ENCODE data around the gene NYNRIN. TPM values are rescaled to one million over a fixed set of nuclear protein-coding genes. Genes with fewer than 3 reads are reported as not detected.

NYNRIN gene
- total RNA-seq, 4 donors from 2014 or later: 18.5 to 43.6 (median 29.8) TPM

DNA sequence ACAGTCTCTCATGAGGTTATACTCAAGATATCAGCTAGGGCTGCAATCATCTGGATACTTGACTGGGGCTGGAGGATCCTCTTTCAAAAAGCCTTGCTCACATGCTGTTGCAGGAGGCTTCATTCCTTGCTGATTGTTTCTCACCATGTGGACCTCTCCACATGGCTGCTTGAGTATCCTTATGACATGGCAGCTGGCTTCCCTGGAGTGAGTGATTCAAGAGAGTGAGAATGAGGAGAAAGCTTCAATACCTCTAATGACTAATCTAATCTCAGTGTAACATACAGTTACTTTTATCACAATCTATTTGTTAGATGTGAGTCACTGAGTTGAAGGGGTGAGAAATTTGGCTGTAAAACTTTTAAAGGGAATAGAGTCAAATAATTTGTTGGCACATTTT, 58.2 kb downstream of the NYNRIN start:
- peaks cover 4% of the 10 kb centered on the region for H3K9me3 ChIP-seq
- no peaks in the 10 kb centered on the region for H3K27me3 ChIP-seq
- no peaks in the 10 kb centered on the region for H3K4me1 ChIP-seq
- no peak for TF ChIP-seq POLR2A (IDR thresholded peaks at IDR 0.05)
- no peak for TF ChIP-seq EP300 (IDR thresholded peaks at IDR 0.05)
- no peaks in the 10 kb centered on the region for H3K36me3 ChIP-seq
- H3K4me3 ChIP-seq: no peak overlapping the region
- no peak for DNase-seq (ENCODE audit: low spot score in 2 of 2)
- H3K27ac ChIP-seq: no peak overlapping the region

DNA sequence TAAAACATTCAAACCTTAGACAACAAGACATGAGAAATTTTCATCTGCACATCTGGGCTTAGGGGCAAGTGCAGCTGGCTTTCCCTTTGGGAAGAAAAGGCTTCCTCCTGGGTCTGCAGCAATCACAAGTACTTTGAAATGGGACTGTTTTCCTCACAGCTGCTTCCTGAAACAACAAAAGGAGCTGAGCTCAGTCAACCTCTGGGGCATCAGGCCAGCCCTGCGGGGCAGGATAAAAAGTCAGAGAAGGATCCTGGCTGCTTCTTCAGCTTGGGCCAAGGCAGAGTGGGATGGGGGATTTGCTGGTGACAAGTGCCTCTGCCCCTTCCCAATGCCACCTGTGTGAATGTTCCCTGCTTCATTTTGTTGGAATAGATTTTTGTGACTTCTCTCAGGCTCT, 59.9 kb downstream of the NYNRIN start:
- H3K4me3 ChIP-seq: no peak overlapping the region
- no peak overlapping the region for H3K27ac ChIP-seq
- H3K4me1 ChIP-seq: no peaks in the 10 kb centered on the region
- DNase-seq (ENCODE audit: low spot score in 2 of 2): no peak
- TF ChIP-seq CTCF (IDR thresholded peaks at IDR 0.05): no peak
- no peak for TF ChIP-seq POLR2A (IDR thresholded peaks at IDR 0.05)
- no peak for TF ChIP-seq POLR2AphosphoS5 (IDR thresholded peaks at IDR 0.05)
- TF ChIP-seq EP300 (IDR thresholded peaks at IDR 0.05): no peak
- H3K9me3 ChIP-seq: peaks cover 4% of the 10 kb centered on the region
- WGBS: 80% methylated on average over 1 of the region's 1 CpG
- H3K27me3 ChIP-seq: no peaks in the 10 kb centered on the region
- no peaks in the 10 kb centered on the region for H3K36me3 ChIP-seq

- Histone ChIP-seq H3K4me1 (no peaks in the 10 kb centered on the region), H3K4me3 (no peak overlapping the region), H3K27ac (no peak overlapping the region), H3K27me3 (no peaks in the 10 kb centered on the region), H3K9me3 (peaks cover 4% of the 10 kb centered on the region), H3K36me3 (no peaks in the 10 kb centered on the region)
- 81% methylated on average over 3 of the region's 3 CpGs for WGBS
- TF ChIP-seq POLR2A (IDR thresholded peaks at IDR 0.05): no peak
- TF ChIP-seq POLR2AphosphoS5 (IDR thresholded peaks at IDR 0.05): no peak
- no peak for TF ChIP-seq CTCF (IDR thresholded peaks at IDR 0.05)
- no peak for TF ChIP-seq EP300 (IDR thresholded peaks at IDR 0.05)
- no peak for DNase-seq (ENCODE audit: low spot score in 2 of 2)
Measured at GRCh38 chr14:24459331-24459730, 60.5 kb downstream of the NYNRIN start.

GRCh38 chr14:24461336-24461735, 62.5 kb downstream of the NYNRIN start:
- Histone ChIP-seq H3K27ac (no peak overlapping the region), H3K27me3 (no peaks in the 10 kb centered on the region), H3K4me1 (no peaks in the 10 kb centered on the region), H3K36me3 (no peaks in the 10 kb centered on the region), H3K4me3 (no peak overlapping the region), H3K9me3 (no peaks in the 10 kb centered on the region)
- DNase-seq (ENCODE audit: low spot score in 2 of 2): no peak
- TF ChIP-seq CTCF (IDR thresholded peaks at IDR 0.05) (no peak), POLR2AphosphoS5 (IDR thresholded peaks at IDR 0.05) (no peak)

GRCh38 chr14:24463017-24463883, 64.4 kb downstream of the NYNRIN start:
- no peaks in the 10 kb centered on the region for H3K9me3 ChIP-seq
- TF ChIP-seq POLR2A (IDR thresholded peaks at IDR 0.05) (no peak), EP300 (IDR thresholded peaks at IDR 0.05) (no peak)
- no peaks in the 10 kb centered on the region for H3K4me1 ChIP-seq
- no peaks in the 10 kb centered on the region for H3K36me3 ChIP-seq
- no peaks in the 10 kb centered on the region for H3K27me3 ChIP-seq
- no peak overlapping the region for H3K27ac ChIP-seq
- 65% methylated on average over 5 of the region's 5 CpGs for WGBS
- DNase-seq (ENCODE audit: low spot score in 2 of 2): no peak
- no peak overlapping the region for H3K4me3 ChIP-seq

DNA sequence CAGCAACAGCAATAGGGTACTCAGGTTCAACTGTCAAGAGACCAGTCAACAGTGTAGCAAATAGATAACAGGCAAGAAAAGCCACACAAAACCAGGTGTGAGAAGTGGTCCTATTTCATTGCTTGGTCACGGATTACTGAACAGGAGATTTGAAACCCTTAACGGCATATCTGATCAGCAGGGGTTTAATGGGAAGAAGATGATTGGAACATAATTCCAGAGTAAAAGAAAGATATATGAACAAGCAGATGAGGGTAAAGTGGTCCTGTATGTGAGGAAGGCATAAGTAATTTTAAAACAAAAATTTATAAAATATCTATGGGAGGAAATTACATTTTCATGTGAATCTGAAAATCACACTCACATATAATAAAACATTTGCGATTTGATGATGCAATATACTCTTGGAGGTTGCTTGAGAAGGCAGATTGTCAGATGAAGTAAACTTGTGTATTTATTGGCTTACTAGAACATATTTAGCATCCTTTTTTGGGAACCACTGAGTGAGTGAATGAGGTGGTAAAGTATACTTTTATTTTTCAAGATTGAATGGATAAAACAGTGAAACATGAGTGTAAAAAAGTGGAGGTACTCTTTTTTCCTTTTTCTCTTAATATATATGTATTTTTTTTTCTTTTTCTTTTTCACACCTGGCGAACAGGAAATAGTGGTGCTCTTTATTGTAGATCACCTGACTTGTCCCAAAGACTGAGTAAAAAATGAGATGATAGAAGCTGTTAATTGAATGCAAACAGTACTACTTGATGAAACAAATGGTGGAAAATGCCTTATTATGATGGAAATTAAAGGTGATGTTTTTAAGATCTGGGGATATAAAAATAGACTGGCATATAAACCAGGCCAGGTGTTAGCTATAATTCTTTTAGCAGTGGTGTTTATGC, 65.3 kb downstream of the NYNRIN start:
- Histone ChIP-seq H3K36me3 (no peaks in the 10 kb centered on the region), H3K9me3 (no peaks in the 10 kb centered on the region), H3K27me3 (no peaks in the 10 kb centered on the region), H3K4me3 (no peak overlapping the region), H3K27ac (no peak overlapping the region), H3K4me1 (no peaks in the 10 kb centered on the region)
- no peak for DNase-seq (ENCODE audit: low spot score in 2 of 2)
- WGBS: 82% methylated on average over 4 of the region's 4 CpGs
- TF ChIP-seq POLR2A (IDR thresholded peaks at IDR 0.05) (no peak), CTCF (IDR thresholded peaks at IDR 0.05) (no peak), POLR2AphosphoS5 (IDR thresholded peaks at IDR 0.05) (no peak), EP300 (IDR thresholded peaks at IDR 0.05) (no peak)
